Left renal cortex interstitium (tissue), 4 donors: ENCODE data around the gene DPYD. TPM values are rescaled to one million over a fixed set of nuclear protein-coding genes. Genes with fewer than 3 reads are reported as not detected.

Experiments
- DNase-seq, 4 donors: peaks; one replicate each; pipeline ENCODE4 v3.0.0-alpha.2; 2013; ENCODE audit warnings: low read depth in 4 of 4, low spot score in 2 of 4, missing footprints in 1 of 4
- polyA plus RNA-seq, 4 donors: library from polyadenylated mRNA; unstranded; fragments of 120-200 nt; gene quantifications; one replicate each; pipeline ENCODE4 v1.2.1, GENCODE V29; 2013; ENCODE audit not compliant: insufficient read length in 4 of 4

The DPYD gene
- polyA plus RNA-seq, 4 donors: 10.9 to 14.9 (median 12.9) TPM

DNA sequence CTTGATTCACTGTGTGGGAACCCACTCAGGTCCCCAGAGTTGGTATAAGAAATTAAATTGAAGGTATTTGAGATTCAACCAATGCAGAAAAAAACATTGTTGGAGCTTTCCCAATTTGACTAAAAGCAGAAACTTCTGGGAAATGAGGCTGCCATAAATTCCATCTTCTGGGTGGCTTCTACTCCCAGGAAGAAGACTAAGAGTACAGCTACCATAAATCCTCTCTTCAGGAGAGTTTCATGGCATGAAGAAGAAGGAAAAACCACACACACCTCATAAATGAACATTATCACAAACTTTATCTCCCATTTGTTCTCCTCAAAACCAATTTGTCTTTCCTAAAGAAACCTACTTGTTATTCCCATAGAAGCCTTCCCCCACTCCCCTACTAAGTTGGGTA is 283.9 kb downstream of the DPYD start:
- DNase-seq: no peak

DNA sequence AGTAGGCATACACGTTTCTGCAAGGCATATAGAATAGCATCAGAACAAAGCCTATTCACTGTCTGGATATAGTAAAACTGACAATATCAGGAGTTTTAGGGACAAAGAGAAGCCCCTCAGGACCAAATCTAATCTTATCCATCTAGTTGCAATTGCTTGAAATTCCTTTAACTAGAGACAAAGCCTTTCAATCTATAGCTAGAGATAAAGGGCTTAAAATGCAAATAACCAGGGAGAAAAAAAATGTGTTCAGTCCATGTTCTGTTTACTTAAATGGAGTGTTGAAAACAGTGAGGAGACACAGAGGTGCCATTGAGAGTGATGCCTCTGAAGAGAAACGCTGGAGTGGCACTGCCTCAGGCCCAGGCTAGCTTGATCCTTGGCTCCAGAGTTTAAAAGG is 286.1 kb downstream of the DPYD start:
- no peak for DNase-seq

DNA sequence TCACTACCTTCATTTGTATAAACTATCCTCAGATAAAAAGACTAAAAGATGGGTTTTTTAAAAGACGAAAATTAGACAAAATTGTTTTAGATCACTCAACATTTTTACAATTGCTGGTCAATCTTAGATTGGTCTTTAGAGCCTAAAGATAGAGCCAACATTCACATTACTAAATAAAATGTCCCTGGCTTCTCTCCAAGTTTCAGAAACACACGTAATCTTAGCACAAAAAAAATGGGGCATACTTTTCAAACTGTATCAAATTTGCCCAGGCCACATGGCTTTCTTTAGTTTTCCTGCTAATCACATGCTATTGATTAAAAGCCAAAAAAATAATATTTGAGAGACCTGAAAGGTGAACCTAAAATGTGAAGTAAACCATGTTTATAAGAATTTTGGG is 288.1 kb downstream of the DPYD start:
- DNase-seq: no peak

DNA sequence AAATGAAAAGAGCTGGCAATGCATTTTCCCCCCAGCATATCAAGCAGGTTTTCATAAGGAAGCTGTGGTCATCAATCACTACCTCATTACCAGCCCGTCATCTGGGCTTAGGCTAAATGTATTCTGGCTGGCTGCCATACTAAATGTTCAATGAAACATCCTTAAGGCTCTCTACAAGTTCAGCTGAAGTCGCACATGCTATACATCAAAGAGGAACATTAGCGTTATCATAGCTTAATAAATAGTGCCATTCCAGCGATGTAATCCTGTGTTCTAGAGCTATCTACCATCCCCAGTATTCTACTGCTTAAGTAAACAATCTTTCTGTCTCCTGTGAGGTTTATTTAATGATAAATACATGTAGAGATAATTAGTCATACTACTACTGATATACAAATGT is 288.8 kb downstream of the DPYD start:
- no peak for DNase-seq

DNA sequence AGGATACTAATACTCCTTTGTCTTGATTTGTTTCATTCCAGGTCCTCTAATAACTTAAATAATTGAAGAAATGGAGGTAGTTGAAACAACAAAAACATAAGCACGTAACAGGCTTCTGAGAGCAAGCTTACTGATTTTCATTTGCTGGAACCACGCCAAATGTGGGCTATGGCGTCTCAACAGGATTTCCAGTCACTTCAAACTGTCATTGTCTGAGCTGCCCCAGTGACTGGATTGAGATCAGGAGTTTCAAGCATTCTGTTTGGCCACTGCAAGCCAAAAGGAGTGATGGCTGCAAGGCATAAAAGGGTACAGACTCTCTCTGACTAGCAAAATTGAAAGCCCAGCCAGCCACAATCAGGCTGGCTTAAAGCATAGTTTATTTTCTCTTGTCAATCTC is 289.9 kb downstream of the DPYD start:
- DNase-seq: no peak

DNA sequence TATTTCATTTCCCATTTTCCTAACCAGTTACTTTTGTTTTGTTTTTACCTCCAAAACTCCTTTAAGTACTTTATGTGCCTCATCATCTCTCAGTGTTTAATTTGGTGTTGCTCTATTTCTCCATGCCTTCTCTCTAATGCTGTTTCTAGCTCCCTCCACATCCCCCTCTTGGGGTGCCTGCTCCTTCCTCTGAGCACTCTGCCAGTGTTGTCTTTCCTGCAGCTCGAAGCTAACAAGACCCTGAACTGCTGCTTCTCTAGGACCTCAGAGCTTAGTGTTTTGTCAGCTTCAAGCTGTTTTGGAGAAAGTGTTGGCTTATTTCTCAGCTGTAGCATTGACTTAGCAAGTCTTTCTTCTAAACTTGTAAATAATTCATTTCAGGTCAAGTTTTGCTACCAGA is 290.6 kb downstream of the DPYD start:
- no peak for DNase-seq

DNA sequence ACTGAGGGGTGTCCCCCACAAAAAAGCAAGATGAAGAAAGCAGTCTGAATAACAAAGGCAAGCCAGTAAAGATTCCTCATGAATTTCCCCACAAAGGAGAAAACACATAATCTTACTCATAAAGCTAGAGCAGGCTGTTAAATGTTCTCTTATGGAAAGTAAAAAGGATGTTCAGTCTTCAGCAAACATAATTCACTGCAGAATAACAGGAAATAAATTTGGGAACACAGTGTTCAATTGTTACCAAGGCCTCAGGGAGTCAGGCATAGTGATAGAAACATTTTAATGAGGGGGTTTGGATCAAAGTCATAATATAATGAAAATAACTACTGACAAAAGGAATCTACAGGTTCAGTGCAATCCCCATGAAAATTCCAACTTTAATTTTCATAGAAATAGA is 297.6 kb downstream of the DPYD start:
- DNase-seq: no peak

DNA sequence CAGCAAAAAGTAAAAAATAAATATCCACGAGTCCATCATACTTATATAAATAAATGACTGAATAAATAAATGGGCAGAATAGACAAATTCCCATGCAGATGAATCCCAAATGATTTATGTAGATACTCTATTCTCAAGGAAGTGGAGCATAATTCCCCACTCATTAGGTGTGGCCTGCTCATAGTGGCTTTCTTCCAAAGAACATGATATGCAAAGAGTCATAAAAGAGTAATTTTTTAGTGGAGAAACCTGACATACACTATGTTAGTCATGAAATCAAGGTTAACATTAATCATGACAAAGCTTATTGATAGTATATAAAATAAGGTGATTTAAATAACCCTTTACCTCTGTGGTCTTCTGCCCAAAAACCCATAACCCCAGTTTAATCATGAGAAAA is 298.9 kb downstream of the DPYD start:
- DNase-seq: no peak

DNA sequence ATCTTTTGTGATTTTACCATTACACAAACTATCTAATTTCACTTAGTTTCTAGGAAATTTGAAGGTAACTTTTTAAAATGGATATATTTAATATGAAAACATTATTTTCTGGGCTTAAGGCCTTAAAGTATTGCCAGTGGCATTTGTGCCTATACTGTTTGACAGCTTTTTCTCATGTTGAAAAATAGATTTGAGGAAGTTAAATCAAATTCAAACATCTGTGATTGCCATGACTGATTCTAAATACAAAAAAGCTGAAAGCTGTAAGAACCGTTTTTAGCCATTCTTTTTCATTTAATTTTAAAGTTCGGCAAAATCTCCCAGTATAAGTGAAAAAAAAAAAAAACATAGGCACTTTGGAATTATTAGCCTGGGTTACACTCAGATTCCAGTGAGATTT is 301.1 kb downstream of the DPYD start:
- DNase-seq: no peak

DNA sequence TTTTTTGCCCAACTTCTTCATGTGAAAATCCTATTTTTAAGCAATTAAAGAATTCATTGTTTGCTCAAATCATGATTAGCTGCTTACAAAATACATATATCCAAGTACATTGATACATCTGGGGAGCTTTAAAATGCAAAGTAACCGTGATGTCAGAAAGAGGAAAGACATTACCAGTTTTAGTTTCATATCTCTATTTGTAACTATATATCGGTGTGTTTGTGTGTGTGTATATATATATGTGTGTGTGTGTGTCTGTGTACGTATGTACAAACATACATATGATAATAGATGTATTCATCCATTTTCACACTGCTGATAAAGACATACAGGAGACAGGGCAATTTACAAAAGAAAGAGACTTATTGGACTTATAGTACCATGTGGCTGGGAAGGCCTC is 310.1 kb downstream of the DPYD start:
- no peak for DNase-seq

DNA sequence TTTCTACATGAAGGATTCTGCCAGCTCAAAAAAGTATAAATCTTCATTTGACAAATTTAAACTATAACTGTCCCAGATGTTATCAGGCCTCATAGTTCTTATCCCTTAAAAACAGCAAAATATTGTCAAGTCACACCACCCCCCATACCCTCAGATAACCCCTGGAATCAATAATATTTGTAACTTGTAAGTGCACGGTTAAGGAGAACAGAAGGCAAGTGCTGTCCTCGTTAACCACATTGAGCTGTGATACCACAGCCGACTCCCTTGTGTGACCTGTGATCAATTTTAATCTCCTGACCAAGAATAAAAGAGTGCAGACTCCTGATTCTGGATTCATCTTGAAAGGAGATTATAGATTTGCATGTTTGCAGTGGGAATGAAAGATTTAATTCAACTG is 310.7 kb downstream of the DPYD start:
- no peak for DNase-seq

DNA sequence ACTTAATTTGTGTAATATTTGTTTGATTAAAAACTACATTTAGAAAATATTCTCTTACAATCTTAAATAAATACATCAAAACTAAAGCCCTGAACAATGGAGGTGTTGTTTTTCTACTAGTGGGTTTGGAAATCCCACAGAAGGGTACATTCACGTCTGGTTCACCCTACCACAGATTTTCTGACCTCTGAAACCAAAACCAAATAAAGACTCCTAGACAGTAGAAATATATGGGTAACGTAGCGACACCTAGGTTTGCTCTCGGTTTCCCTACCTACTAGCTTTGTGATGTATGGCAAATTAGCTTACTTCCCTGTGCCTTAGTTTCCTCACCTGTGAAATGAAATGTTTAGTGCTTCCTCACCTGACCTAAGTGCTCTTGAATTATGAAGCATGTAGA is 312.6 kb downstream of the DPYD start:
- DNase-seq: no peak

DNA sequence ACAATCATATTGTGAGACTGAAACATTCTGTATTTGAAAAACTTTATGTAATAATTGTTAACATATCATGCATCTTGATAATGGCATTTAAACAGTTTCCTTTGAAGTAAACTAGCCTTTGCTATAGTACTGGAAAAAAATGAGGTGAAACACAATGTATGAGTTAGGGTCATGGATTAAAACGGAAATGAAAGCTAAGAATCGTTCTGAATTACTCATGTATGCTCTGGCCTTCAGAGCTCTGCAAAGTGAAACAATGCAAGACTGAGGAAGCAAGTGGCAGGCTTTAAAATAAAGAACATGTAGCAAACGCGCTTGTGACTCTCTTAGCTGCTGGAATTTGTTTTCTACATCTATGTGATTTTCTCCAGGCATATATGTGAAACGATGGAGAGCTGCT is 317.1 kb downstream of the DPYD start:
- DNase-seq: no peak

DNA sequence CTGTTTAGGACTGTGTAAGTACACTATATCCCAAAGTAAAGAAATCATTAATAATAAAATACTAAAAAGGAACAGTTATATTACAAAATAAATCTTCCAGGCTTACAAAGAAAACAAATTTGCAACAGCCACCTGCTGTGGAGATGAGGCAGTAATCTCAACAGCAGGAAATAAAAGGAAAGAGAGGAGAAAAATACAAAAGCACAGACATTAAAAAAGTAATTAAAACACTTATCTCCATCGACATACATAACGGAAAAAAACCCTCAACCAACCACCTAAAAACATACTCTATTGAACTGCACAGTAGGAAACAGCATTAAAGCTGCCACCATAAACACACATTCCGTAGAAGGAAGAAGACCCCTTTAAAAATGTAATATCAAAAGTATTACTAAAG is 317.6 kb downstream of the DPYD start:
- no peak for DNase-seq

DNA sequence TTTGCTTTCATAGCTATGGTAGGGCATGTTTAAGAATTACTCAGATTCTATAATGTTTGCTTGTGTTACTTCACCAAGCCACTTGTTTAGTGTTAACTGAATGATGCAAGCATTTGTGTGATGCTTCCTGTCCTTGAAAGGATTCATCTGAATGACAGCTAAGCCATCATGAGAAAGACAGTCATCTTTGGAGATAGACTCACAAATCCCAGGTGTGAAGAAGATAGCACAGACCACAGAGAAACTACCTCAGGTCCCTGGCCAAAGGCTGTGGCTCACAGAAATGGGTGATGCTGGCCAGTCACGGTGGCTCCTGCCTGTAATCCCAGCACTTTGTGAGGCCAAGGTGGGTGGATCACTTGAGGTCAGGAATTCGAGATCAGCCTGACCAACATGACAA is 321.4 kb downstream of the DPYD start:
- DNase-seq: no peak

DNA sequence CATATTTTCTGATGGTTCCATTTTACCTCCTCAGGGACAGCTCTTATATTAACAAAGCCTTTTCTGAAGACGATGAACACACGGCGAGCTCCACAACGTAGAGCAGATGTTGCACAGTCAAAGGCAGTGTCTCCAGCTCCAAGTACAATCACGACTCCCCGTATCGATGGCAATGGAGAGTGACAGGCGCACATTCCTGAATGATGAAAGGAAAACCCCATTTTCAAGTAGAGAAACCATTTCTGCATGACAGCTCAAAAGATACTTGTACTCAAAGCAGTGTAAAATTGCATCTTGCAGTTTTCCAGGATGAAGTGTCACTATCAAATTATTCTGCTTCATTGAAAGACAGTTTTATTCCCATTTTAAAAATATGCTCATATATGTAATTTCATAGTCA is 327.6 kb downstream of the DPYD start:
- no peak for DNase-seq

DNA sequence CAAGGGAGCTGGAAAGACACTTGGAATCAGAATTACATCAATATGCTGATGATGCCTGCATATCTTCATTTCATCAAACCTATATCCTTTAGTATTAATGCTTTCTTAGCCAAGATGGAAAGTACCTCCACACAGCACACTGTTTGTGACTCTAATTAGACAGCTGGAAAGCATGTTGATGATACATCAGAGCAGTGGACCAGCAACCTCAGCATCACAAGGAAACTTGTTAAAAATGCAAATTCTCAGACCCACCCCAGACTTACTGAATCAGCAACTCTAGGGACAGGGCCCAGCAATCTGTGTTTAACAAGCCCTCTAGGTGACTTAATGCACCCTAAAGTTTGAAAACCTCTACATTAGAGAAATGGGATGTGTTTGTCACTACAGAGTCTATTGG is 332.1 kb downstream of the DPYD start:
- DNase-seq: no peak

DNA sequence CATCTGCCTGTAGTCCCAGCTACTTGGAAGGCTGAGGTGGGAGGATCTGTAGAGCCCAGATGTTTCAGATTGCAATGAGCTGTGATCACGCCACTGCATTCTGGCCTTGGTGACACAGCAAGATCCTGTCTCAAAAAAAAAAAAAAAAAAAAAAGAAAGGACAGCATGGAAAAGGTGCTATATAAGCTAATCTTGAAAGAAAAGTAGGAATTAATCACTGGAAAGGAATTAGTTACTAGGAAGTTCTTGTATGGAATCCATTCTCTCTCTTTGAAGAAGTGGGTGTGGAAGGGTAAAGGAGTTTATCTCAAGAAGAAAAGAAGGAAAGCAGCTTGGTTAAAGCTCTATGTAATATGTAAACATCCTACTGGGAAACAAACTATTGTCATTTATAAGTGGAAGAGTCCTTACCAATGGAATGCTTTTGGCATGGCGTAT is 339.2 kb downstream of the DPYD start:
- DNase-seq: no peak

DNA sequence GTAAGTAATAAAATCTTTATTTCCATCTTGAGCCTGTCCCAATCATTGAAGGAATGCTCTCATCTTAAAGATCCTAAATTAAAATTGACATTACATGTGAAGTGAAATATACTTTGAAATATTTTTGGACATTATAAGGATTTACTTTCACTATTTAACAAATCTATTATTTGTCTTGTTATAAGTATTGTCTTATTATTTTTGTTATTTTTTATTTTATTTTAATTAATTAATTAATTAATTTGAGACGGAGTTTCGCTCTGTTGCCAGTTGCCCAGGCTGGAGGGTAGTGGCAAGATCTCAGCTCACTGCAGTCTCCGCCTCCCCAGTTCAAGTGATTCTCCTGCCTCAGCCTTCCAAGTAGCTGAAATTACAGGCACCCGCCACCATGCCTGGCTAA is 343.2 kb downstream of the DPYD start:
- no peak for DNase-seq

DNA sequence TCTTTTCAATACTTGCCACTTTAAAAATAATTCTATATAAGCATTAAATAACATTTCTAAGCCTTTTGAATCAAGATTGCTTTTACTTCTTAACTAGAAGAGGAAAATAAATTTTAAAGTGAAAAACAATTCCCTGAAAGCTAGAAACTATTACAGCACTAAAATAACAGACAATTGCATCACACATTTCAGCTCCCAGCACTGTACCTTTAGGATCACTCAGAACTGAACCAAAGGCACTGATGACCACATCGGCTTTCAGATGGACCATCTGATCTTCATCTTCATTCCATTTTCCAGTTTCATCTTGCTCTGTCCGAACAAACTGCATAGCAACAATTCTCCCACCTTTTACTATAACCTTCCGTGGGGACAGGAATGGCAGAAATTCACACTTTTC is 347.3 kb downstream of the DPYD start:
- DNase-seq: no peak

DNA sequence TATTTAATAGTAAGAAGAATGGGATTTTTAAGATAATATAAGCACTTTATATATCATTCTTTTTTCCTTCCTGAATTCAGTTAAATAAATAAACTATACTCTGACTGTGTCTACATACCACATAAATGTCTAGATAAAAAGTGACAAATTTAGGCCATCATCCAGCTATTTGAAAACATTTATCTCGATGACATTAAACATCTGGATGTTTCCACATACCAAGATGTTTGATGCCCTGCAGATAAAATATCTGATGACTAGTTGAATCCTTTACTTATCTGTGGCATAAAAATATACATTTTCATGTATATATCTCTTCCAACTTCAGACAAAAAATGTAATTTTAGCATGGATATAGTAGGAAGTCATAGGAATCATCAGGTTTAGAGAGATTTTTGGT is 348.3 kb downstream of the DPYD start:
- DNase-seq: no peak

DNA sequence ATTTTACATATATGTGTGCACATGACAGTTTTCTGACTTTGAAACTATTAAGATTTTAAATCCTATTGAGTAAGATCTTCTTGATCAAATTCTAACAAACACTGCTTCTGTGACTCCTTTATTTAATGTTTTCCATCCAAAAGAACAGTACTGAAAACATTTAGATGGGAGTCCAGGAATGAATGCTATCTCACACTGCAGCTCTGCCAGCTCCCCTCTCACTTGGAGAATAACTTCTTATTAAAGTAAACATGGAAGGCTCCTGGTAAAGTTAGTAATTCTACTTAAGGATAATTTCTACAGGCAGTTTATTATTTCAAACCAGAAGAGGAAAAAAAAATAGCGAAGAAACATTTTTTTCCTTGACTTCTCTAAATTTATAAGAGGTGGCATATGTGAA is 349.1 kb downstream of the DPYD start:
- no peak for DNase-seq

DNA sequence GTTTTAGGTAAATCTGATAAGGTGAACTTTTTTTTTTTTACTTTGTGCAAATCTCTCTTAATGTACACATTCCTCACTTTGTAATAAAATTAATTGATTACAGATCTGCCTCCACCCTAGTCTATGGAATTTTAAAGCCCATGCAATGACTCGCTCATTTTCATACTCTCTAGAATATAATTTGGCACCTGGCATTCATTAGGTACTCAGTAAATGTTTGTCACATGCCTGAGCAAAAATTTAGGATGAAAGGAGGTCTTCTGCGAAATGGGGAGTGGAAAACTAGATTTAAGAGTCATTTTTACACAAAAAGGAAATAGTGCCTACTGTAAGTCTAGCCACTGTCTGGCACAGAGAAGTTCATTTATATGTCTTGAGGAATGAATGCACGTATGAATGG is 350.1 kb downstream of the DPYD start:
- no peak for DNase-seq
